Heart left ventricle (tissue), 13 donors: ENCODE data around the gene ALK.

Experiments
- CTCF ChIP-seq, 12 donors: fragments of 200-600 bp; sonication (generic) in 4 of 12; IDR thresholded peaks; one replicate each; pipeline versions ENCODE4 v1.5.0 to v1.8.0; 2018 to 2022; ENCODE audit warnings: antibody characterized with exemption in 12 of 12, mild to moderate bottlenecking in 5 of 12
- POLR2A ChIP-seq, 2 donors: fragments of 450-650 bp; IDR thresholded peaks; one replicate each; pipeline ENCODE4 v1.6.1; 2017; ENCODE audit warnings: antibody characterized with exemption in 2 of 2, mild to moderate bottlenecking in 2 of 2, moderate library complexity in 2 of 2
- donor health status: ischemic (EF 13 %, LVEDD 7.1; RV severe dilation, severe dysfunction).
- donor health status: DM: no; HTN: yes; CAD: no.
- donor health status: DM: no; HTN: no; CAD: no.
- donor health status: ischemic (EF 25% LVEDD 6.9; RV normal size, moderate dysfunction).
- donor health status: ischemic (EF 25% LVEDD 5.7; RV mildly dilated, moderate dysfunction).
- donor health status: ischemic (EF 35%, LVEDD 5.7; RV mildly dilated, moderate dysfunction).
- donor health status: nonischemic (EF 11% LVEDD 7.7; RV severe dilation, severe dysfunction).
- donor health status: DM: yes; HTN: yes; CAD: no.
- donor health status: PGD.
- donor health status: ischemic (EF 29% LVEDD 5.4; RV normal size, mild dysfunction).
- donor health status: nonischemic (EF 23%, LVEDD 6.1; RV moderate dilation, normal function).

- TF ChIP-seq CTCF (IDR thresholded peaks at IDR 0.05) (no peak), POLR2A (IDR thresholded peaks at IDR 0.05) (no peak)
Measured at GRCh38 chr2:29706171-29706720, 215.1 kb downstream of the ALK start.
